CD8-positive, alpha-beta memory T cell (primary cell): ENCODE measurements around the gene TNFAIP3. TPM values are rescaled to one million over a fixed set of nuclear protein-coding genes. Genes with fewer than 3 reads are reported as not detected.

ENCODE experiments used
- CTCF ChIA-PET: fragments of 350-600 bp; sonication (Branson Sonifier 250); formaldehyde crosslinking; loops from one replicate; lab custom pipeline; 2021; ENCODE audit warnings: antibody characterized with exemption; lab: Charles Lee
- POLR2A ChIA-PET: fragments of 350-600 bp; sonication (Branson Sonifier 250); formaldehyde crosslinking; loops from one replicate; lab custom pipeline; 2021; ENCODE audit warnings: antibody characterized with exemption; lab: Charles Lee
- DNase-seq, 5 donors: peaks; one replicate each; pipeline versions ENCODE4 v3.0.0 to v3.0.0-alpha.2; 2020 to 2022; ENCODE audit warnings: mixed read lengths in 1 of 5
- H3K27ac ChIP-seq: one replicate; pipeline ENCODE4 v1.7.0; 2013; ENCODE audit warnings: low read depth, mild to moderate bottlenecking, low read length, moderate library complexity
- H3K27me3 ChIP-seq: 2 replicates; pipeline ENCODE4 v1.7.0; 2013; ENCODE audit warnings: low read length, mild to moderate bottlenecking; ENCODE audit not compliant: insufficient read depth, poor library complexity, severe bottlenecking
- H3K36me3 ChIP-seq: 2 replicates; pipeline ENCODE4 v1.7.0; 2013; ENCODE audit warnings: mild to moderate bottlenecking, low read length, moderate library complexity; ENCODE audit not compliant: insufficient read depth
- H3K4me1 ChIP-seq: 2 replicates; pipeline ENCODE4 v1.7.0; 2013; ENCODE audit warnings: mild to moderate bottlenecking, low read length, moderate library complexity; ENCODE audit not compliant: insufficient read depth
- H3K4me3 ChIP-seq: 2 replicates; pipeline ENCODE4 v1.7.0; 2013; ENCODE audit warnings: mild to moderate bottlenecking, low read length
- H3K9me3 ChIP-seq: 2 replicates; pipeline ENCODE4 v1.7.0; 2013; ENCODE audit warnings: mild to moderate bottlenecking, low read length
- H3K27ac Mint-ChIP-seq, 8 donors: one replicate each; pipeline ENCODE4 v1.8.0; 2020 to 2021; ENCODE audit warnings: mixed read lengths in 8 of 8, mild to moderate bottlenecking in 6 of 8, inconsistent platforms in 3 of 8, moderate library complexity in 3 of 8
- H3K27me3 Mint-ChIP-seq, 2 donors: one replicate each; pipeline ENCODE4 v1.8.0; 2020 to 2021; ENCODE audit warnings: mixed read lengths in 2 of 2, mild to moderate bottlenecking in 1 of 2, moderate library complexity in 1 of 2
- H3K36me3 Mint-ChIP-seq, 3 donors: one replicate each; pipeline ENCODE4 v1.8.0; 2020 to 2021; ENCODE audit warnings: mixed read lengths in 3 of 3, inconsistent platforms in 1 of 3, mild to moderate bottlenecking in 1 of 3
- H3K4me1 Mint-ChIP-seq, 3 donors: one replicate each; pipeline ENCODE4 v1.8.0; 2020 to 2021; ENCODE audit warnings: mixed read lengths in 3 of 3, inconsistent platforms in 1 of 3, mild to moderate bottlenecking in 1 of 3
- H3K4me3 Mint-ChIP-seq, 7 donors: one replicate each; pipeline ENCODE4 v1.8.0; 2020 to 2021; ENCODE audit warnings: mixed read lengths in 7 of 7, mild to moderate bottlenecking in 6 of 7, moderate library complexity in 4 of 7, inconsistent platforms in 2 of 7
- H3K9me3 Mint-ChIP-seq, 5 donors: one replicate each; pipeline ENCODE4 v1.8.0; 2020 to 2022; ENCODE audit warnings: mixed read lengths in 5 of 5, mild to moderate bottlenecking in 3 of 5, moderate library complexity in 2 of 5, inconsistent platforms in 1 of 5
- polyA plus RNA-seq: library from polyadenylated mRNA; unstranded; fragments of 300-500 nt; fragmentation: Illumina TruSeq; gene quantifications from one replicate; pipeline ENCODE4 v1.2.3, GENCODE V29; 2021
- total RNA-seq, 2 experiments: library from RNA; stranded (reverse); gene quantifications; one replicate each; pipeline ENCODE4 v1.2.3, GENCODE V29; 2021

TNFAIP3 gene
- total and polyA plus RNA-seq, 3 experiments from 2014 or later: 127 to 298 (median 267) TPM

- Histone ChIP-seq H3K9me3 (no peaks in the 10 kb centered on the region), H3K4me1 (peaks cover 46% of the 10 kb centered on the region), H3K36me3 (peaks cover 81% of the 10 kb centered on the region), H3K4me3 (no peak overlapping the region), H3K27ac (no peak overlapping the region), H3K27me3 (no peaks in the 10 kb centered on the region)
- Mint-ChIP-seq H3K27ac (peak overlapping the region in 7 of 8 donors; percentile 17 to 90 (median 78)), H3K27me3 (peaks cover 0 to 21% of the 10 kb centered on the region in 2 donors), H3K9me3 (peaks cover 0 to 3% (median 0%) of the 10 kb centered on the region in 5 donors), H3K4me3 (peak overlapping the region in 6 of 7 donors; percentile 15 to 94 (median 64)), H3K36me3 (peaks cover 69 to 100% (median 70%) of the 10 kb centered on the region in 3 donors), H3K4me1 (peaks cover 58 to 96% (median 90%) of the 10 kb centered on the region in 3 donors)
- ChIA-PET CTCF (interaction anchor here (0.9 to 1.3 kb wide), 2 partner anchors 8 to 9 kb away, joined by 3 to 6 read pairs; partner anchors contain the start of gene TNFAIP3), POLR2A (no interaction called here)
- peak in 1 of 5 donors; percentile 20 for DNase-seq
Observed at GRCh38 chr6:137875606-137876005, 8.5 kb downstream of the TNFAIP3 start.

DNA sequence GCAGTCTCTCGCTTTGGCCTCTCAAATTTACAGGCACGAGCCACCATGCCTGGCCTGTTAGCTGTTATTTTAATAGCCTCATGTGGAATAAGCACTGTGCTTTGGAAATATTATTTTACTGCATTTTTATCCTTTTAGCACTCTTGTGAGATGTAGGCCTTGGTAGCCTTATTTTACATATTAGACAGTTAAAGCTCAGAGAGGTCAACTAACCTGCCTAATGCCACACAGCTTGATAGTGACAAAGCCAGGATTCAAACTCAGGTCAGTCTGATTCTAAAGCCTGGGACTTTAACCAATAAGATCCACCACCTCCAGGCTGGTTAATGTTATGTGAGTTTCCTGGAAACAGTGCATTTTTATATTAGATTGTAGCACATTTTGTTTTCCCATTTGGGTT lies 9.5 kb downstream of the TNFAIP3 start:
- DNase-seq: peak in 2 of 5 donors; percentile 18 to 20
- Mint-ChIP-seq H3K27ac (peak overlapping the region in 3 of 8 donors; percentile 35 to 87 (median 86)), H3K27me3 (peaks cover 0 to 29% of the 10 kb centered on the region in 2 donors), H3K4me1 (peaks cover 56 to 96% (median 94%) of the 10 kb centered on the region in 3 donors), H3K36me3 (peaks cover 62 to 100% (median 68%) of the 10 kb centered on the region in 3 donors), H3K4me3 (peak overlapping the region in 3 of 7 donors; percentile 5 to 94 (median 29)), H3K9me3 (peaks cover 0 to 3% (median 0%) of the 10 kb centered on the region in 5 donors)
- H3K36me3 ChIP-seq: peaks cover 89% of the 10 kb centered on the region
- H3K4me1 ChIP-seq: peaks cover 46% of the 10 kb centered on the region
- H3K9me3 ChIP-seq: no peaks in the 10 kb centered on the region
- H3K27ac ChIP-seq: no peak overlapping the region
- H3K4me3 ChIP-seq: no peak overlapping the region
- ChIA-PET POLR2A (interaction anchor here (0.8 kb wide), 1 partner anchor 9 kb away, joined by 3 read pairs; no protein-coding TSS in a partner anchor), CTCF (interaction anchor here (0.7 to 6.5 kb wide), 6 partner anchors 7 to 169 kb away, joined by 3 to 49 read pairs (median 3); partner anchors contain the start of gene TNFAIP3)
- no peaks in the 10 kb centered on the region for H3K27me3 ChIP-seq

- CTCF ChIA-PET: interaction anchor here (0.8 to 6.5 kb wide), 5 partner anchors 8 to 130 kb away, joined by 3 to 49 read pairs (median 3); partner anchors contain the start of gene TNFAIP3
- peaks cover 0 to 31% of the 10 kb centered on the region in 2 donors for H3K27me3 Mint-ChIP-seq
- peaks cover 90% of the 10 kb centered on the region for H3K36me3 ChIP-seq
- H3K27ac ChIP-seq: no peak overlapping the region
- H3K27me3 ChIP-seq: no peaks in the 10 kb centered on the region
- H3K36me3 Mint-ChIP-seq: peaks cover 56 to 100% (median 67%) of the 10 kb centered on the region in 3 donors
- H3K4me1 Mint-ChIP-seq: peaks cover 54 to 95% (median 94%) of the 10 kb centered on the region in 3 donors
- H3K9me3 ChIP-seq: no peaks in the 10 kb centered on the region
- peaks cover 0 to 3% (median 0%) of the 10 kb centered on the region in 5 donors for H3K9me3 Mint-ChIP-seq
- peak overlapping the region in 7 of 8 donors; percentile 10 to 87 (median 68) for H3K27ac Mint-ChIP-seq
- peaks cover 46% of the 10 kb centered on the region for H3K4me1 ChIP-seq
- H3K4me3 Mint-ChIP-seq: peak overlapping the region in 2 of 7 donors; percentile 23 to 94
- DNase-seq: peak in 1 of 5 donors; percentile 25
- no peak overlapping the region for H3K4me3 ChIP-seq
- POLR2A ChIA-PET: interaction anchor here (0.8 kb wide), 1 partner anchor 9 kb away, joined by 3 read pairs; no protein-coding TSS in a partner anchor
Observed at GRCh38 chr6:137877113-137877512, 10.1 kb downstream of the TNFAIP3 start.

DNA sequence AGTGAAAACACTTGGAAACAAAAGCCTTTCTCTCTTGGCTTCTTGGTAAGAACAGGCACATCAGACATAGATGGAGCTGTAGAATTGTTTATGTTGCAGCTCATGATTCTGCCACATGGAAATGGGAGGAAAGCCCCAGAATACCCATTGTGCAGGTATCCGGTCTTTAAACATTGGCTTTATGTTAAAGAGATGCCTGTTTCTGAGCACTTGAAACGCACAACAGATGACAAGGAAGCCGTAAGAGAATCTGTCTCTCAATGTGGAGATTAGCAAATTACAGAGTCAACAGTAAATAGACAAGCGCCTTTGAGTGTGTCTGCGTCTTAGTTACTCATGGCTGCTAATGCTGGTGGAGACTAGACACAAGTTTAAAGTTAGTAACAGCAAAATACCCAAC lies 10.5 kb downstream of the TNFAIP3 start:
- H3K9me3 ChIP-seq: no peaks in the 10 kb centered on the region
- ChIA-PET CTCF (interaction anchor here (0.8 to 6.5 kb wide), 6 partner anchors 8 to 129 kb away, joined by 3 to 49 read pairs (median 3); partner anchors contain the start of gene TNFAIP3), POLR2A (no interaction called here)
- Mint-ChIP-seq H3K9me3 (peaks cover 0 to 3% (median 0%) of the 10 kb centered on the region in 5 donors), H3K4me1 (peaks cover 53 to 95% (median 94%) of the 10 kb centered on the region in 3 donors), H3K27ac (peak overlapping the region in 5 of 8 donors; percentile 26 to 86 (median 44)), H3K4me3 (peak overlapping the region in 4 of 7 donors; percentile 15 to 94 (median 32)), H3K27me3 (peaks cover 0 to 35% of the 10 kb centered on the region in 2 donors), H3K36me3 (peaks cover 55 to 100% (median 66%) of the 10 kb centered on the region in 3 donors)
- H3K4me3 ChIP-seq: no peak overlapping the region
- H3K4me1 ChIP-seq: peaks cover 46% of the 10 kb centered on the region
- H3K36me3 ChIP-seq: peaks cover 90% of the 10 kb centered on the region
- DNase-seq: peak in 2 of 5 donors; percentile 20 to 29
- H3K27ac ChIP-seq: no peak overlapping the region
- no peaks in the 10 kb centered on the region for H3K27me3 ChIP-seq

- Histone ChIP-seq H3K27ac (no peak overlapping the region), H3K4me1 (peaks cover 45% of the 10 kb centered on the region), H3K27me3 (no peaks in the 10 kb centered on the region), H3K36me3 (peaks cover 89% of the 10 kb centered on the region), H3K4me3 (no peak overlapping the region), H3K9me3 (no peaks in the 10 kb centered on the region)
- H3K27me3 Mint-ChIP-seq: peaks cover 0 to 38% of the 10 kb centered on the region in 2 donors
- peak overlapping the region in 5 of 7 donors; percentile 17 to 94 (median 62) for H3K4me3 Mint-ChIP-seq
- H3K27ac Mint-ChIP-seq: peak overlapping the region; percentile 24 to 86 (median 62)
- ChIA-PET CTCF (interaction anchor here (1.2 to 6.5 kb wide), 3 partner anchors 9 to 78 kb away, joined by 3 to 49 read pairs (median 3); partner anchors contain the start of gene TNFAIP3), POLR2A (no interaction called here)
- DNase-seq: no peak
- peaks cover 52 to 95% (median 93%) of the 10 kb centered on the region in 3 donors for H3K4me1 Mint-ChIP-seq
- peaks cover 0 to 3% (median 0%) of the 10 kb centered on the region in 5 donors for H3K9me3 Mint-ChIP-seq
- peaks cover 53 to 99% (median 65%) of the 10 kb centered on the region in 3 donors for H3K36me3 Mint-ChIP-seq
Observed at GRCh38 chr6:137878029-137878428, 11.0 kb downstream of the TNFAIP3 start.

- H3K27me3 ChIP-seq: no peaks in the 10 kb centered on the region
- Mint-ChIP-seq H3K27ac (peak overlapping the region; percentile 24 to 94 (median 68)), H3K36me3 (peaks cover 47 to 98% (median 59%) of the 10 kb centered on the region in 3 donors), H3K9me3 (peaks cover 0 to 4% (median 0%) of the 10 kb centered on the region in 5 donors), H3K27me3 (peaks cover 0 to 42% of the 10 kb centered on the region in 2 donors), H3K4me1 (peaks cover 51 to 95% (median 93%) of the 10 kb centered on the region in 3 donors), H3K4me3 (peak overlapping the region; percentile 43 to 94 (median 62))
- H3K9me3 ChIP-seq: no peaks in the 10 kb centered on the region
- peak in 2 of 5 donors; percentile 45 to 52 for DNase-seq
- H3K36me3 ChIP-seq: peaks cover 85% of the 10 kb centered on the region
- H3K4me1 ChIP-seq: peaks cover 44% of the 10 kb centered on the region
- POLR2A ChIA-PET: no interaction called here
- H3K27ac ChIP-seq: no peak overlapping the region
- CTCF ChIA-PET: interaction anchor here (1.2 to 6.5 kb wide), 2 partner anchors 9 to 15 kb away, joined by 3 to 49 read pairs; partner anchors contain the start of gene TNFAIP3
- no peak overlapping the region for H3K4me3 ChIP-seq
Observed at GRCh38 chr6:137878486-137879285, 11.6 kb downstream of the TNFAIP3 start.

DNA sequence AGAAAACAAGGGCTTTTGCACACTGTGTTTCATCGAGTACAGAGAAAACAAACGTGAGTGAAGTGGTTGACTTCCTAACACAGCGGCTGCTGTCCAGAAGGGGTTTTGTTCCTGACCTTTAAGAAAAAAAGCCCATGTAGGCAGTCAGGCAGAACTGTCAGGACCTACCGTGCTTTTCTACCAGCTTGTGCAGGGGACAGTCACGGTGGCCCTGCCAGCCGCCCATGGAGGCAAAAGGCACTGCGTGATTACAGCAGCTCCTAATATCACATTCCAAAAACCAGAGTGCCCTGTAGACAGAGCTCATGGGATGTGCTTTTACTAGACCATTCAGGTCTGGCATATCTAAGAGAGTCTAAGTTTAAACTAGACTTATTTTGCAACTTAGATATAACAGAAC lies 12.2 kb downstream of the TNFAIP3 start:
- H3K27ac ChIP-seq: no peak overlapping the region
- H3K27ac Mint-ChIP-seq: peak overlapping the region; percentile 19 to 94 (median 71)

More for the DNA sequence above, 12.2 kb downstream of the TNFAIP3 start:
- Histone ChIP-seq H3K4me3 (no peak overlapping the region), H3K27me3 (no peaks in the 10 kb centered on the region), H3K9me3 (no peaks in the 10 kb centered on the region), H3K36me3 (peaks cover 80% of the 10 kb centered on the region), H3K4me1 (peaks cover 39% of the 10 kb centered on the region)
- CTCF ChIA-PET: interaction anchor here (6.5 kb wide), 1 partner anchor 10 kb away, joined by 49 read pairs; the partner anchor contains the start of gene TNFAIP3
- POLR2A ChIA-PET: no interaction called here
- DNase-seq: peak in 1 of 5 donors; percentile 43
- Mint-ChIP-seq H3K27me3 (peaks cover 0 to 42% of the 10 kb centered on the region in 2 donors), H3K9me3 (peaks cover 0 to 4% (median 0%) of the 10 kb centered on the region in 5 donors), H3K4me1 (peaks cover 52 to 95% (median 93%) of the 10 kb centered on the region in 3 donors), H3K4me3 (peak overlapping the region in 4 of 7 donors; percentile 43 to 94 (median 72)), H3K36me3 (peaks cover 46 to 94% (median 59%) of the 10 kb centered on the region in 3 donors)
